WTC11 (cell line): ENCODE data around the gene TMEM181.

Experiments
- FOXJ3 ChIP-seq: sonication (generic); formaldehyde crosslinking; IDR thresholded peaks from 2 replicates; pipeline ENCODE4 v1.9.0; 2021; ENCODE audit warnings: missing genetic modification reagents, mild to moderate bottlenecking, borderline replicate concordance
- HMGXB4 ChIP-seq: sonication (generic); formaldehyde crosslinking; IDR thresholded peaks from 2 replicates; pipeline ENCODE4 v1.8.1; 2023; ENCODE audit warnings: mild to moderate bottlenecking, moderate library complexity, missing genetic modification reagents
- TF ChIP-seq, protein P1 (sequence below): fragments of 200-600 bp; IDR thresholded peaks from 2 replicates; pipeline ENCODE4 v1.8.0; 2022; ENCODE audit warnings: antibody characterized with exemption
- TF ChIP-seq, protein P2 (sequence below): sonication (generic); formaldehyde crosslinking; IDR thresholded peaks from 2 replicates; pipeline ENCODE4 v1.8.1; 2022; ENCODE audit warnings: low read depth, missing genetic modification reagents, borderline replicate concordance
- TF ChIP-seq, protein P3 (sequence below): sonication (generic); formaldehyde crosslinking; IDR thresholded peaks from 2 replicates; pipeline ENCODE4 v1.8.1; 2023; ENCODE audit warnings: mild to moderate bottlenecking, missing genetic modification reagents, moderate library complexity
- TF ChIP-seq, protein P4 (sequence below): fragments of 250-450 bp; sonication (Bioruptor Pico); conservative IDR thresholded peaks from 2 replicates; pipeline ENCODE4 v1.9.0; 2021; ENCODE audit warnings: mild to moderate bottlenecking

- TF ChIP-seq, protein P1, sequence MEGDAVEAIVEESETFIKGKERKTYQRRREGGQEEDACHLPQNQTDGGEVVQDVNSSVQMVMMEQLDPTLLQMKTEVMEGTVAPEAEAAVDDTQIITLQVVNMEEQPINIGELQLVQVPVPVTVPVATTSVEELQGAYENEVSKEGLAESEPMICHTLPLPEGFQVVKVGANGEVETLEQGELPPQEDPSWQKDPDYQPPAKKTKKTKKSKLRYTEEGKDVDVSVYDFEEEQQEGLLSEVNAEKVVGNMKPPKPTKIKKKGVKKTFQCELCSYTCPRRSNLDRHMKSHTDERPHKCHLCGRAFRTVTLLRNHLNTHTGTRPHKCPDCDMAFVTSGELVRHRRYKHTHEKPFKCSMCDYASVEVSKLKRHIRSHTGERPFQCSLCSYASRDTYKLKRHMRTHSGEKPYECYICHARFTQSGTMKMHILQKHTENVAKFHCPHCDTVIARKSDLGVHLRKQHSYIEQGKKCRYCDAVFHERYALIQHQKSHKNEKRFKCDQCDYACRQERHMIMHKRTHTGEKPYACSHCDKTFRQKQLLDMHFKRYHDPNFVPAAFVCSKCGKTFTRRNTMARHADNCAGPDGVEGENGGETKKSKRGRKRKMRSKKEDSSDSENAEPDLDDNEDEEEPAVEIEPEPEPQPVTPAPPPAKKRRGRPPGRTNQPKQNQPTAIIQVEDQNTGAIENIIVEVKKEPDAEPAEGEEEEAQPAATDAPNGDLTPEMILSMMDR, result no peak
- no peak for TF ChIP-seq FOXJ3 (CRISPR knock-in tag)
- TF ChIP-seq, protein P2, sequence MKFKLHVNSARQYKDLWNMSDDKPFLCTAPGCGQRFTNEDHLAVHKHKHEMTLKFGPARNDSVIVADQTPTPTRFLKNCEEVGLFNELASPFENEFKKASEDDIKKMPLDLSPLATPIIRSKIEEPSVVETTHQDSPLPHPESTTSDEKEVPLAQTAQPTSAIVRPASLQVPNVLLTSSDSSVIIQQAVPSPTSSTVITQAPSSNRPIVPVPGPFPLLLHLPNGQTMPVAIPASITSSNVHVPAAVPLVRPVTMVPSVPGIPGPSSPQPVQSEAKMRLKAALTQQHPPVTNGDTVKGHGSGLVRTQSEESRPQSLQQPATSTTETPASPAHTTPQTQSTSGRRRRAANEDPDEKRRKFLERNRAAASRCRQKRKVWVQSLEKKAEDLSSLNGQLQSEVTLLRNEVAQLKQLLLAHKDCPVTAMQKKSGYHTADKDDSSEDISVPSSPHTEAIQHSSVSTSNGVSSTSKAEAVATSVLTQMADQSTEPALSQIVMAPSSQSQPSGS, result no peak
- no peak for TF ChIP-seq HMGXB4 (CRISPR knock-in tag)
- TF ChIP-seq, protein P3, sequence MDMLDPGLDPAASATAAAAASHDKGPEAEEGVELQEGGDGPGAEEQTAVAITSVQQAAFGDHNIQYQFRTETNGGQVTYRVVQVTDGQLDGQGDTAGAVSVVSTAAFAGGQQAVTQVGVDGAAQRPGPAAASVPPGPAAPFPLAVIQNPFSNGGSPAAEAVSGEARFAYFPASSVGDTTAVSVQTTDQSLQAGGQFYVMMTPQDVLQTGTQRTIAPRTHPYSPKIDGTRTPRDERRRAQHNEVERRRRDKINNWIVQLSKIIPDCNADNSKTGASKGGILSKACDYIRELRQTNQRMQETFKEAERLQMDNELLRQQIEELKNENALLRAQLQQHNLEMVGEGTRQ (CRISPR knock-in tag), result no peak
- TF ChIP-seq, protein P4, sequence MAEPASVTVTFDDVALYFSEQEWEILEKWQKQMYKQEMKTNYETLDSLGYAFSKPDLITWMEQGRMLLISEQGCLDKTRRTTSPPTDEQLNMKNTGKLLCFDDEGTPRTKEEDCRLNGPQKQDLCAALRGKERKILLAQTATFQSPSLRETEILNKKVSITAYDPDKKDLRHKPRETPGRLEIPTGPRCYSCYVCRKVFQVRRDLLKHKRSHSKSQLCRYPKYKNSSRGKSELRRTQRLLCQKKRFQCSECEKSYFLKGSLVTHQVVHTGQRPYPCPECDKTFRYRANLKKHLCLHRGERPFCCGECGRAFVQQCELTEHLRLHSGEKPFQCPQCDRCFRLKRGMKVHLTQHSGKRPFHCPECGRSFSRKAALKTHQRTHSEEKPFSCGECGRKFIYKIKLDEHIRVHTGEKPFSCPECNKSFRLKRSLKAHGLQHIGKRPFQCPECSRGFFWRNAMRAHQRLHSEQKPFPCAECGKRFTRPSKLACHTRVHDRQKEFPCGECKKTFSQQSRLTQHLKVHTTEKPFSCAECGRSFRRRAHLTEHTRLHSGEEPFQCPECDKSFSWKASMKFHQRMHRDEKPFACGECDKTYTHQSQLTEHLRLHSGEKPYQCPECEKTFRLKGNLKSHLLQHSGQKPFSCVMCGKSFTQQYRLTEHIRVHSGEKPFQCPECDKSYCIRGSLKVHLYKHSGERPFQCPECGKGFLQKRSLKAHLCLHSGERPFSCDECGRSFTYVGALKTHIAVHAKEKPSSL (CRISPR knock-in tag), result no peak
These were observed 44.9 kb upstream of the TMEM181 start for GRCh38 chr6:158514991-158515390.
